SK-N-SH (cell line): ENCODE measurements around the gene C16orf78. TPM values are rescaled to one million over a fixed set of nuclear protein-coding genes. Genes with fewer than 3 reads are reported as not detected.

ENCODE experiments used
- CTCF ChIA-PET: fragments of 300-600, 350-600 bp; formaldehyde crosslinking; extraction: SDS; loops from one replicate; lab custom pipeline; 2021; lab: Yijun Ruan, JAX
- POLR2A ChIA-PET: fragments of 350-600 bp; sonication (Branson Sonifier 250); formaldehyde crosslinking; extraction: SDS; loops from one replicate; lab custom pipeline; 2020; ENCODE audit warnings: antibody characterized with exemption, inconsistent platforms; lab: Yijun Ruan, JAX
- DNase-seq: peaks from one replicate; pipeline ENCODE4 v3.0.0; 2012
- H2AFZ ChIP-seq: fragments of 200-600 bp; sonication (generic); 2 replicates; pipeline ENCODE4 v1.8.1; 2016; ENCODE audit warnings: antibody characterized with exemption, mild to moderate bottlenecking, low read depth
- H3F3A ChIP-seq: fragments of 200-600 bp; sonication (generic); replicated peaks from 2 replicates; pipeline ENCODE3; 2016; ENCODE audit warnings: antibody characterized with exemption, mild to moderate bottlenecking; ENCODE audit not compliant: insufficient read depth
- H3K27ac ChIP-seq, 2 experiments: fragments of 200-500 bp in 1 of 2; fragments of 200-600 bp in 1 of 2; sonication (Bioruptor generic) in 1 of 2; sonication (generic), shearing (Covaris generic) in 1 of 2; 2 replicates each; pipeline versions ENCODE4 v1.5.1 to v1.6.1; 2014 to 2016; ENCODE audit warnings: low read depth in 2 of 2, inconsistent platforms in 1 of 2, low read length in 1 of 2, mild to moderate bottlenecking in 1 of 2, mixed read lengths in 1 of 2
- H3K27me3 ChIP-seq: fragments of 200-600 bp; sonication (generic), shearing (Covaris generic); 2 replicates; pipeline ENCODE4 v1.6.1; 2016; ENCODE audit warnings: mixed run types; ENCODE audit not compliant: insufficient read depth
- H3K36me3 ChIP-seq, 2 experiments: fragments of 200-500 bp in 1 of 2; fragments of 200-600 bp in 1 of 2; sonication (Bioruptor generic) in 1 of 2; sonication (generic) in 1 of 2; replicated peaks in 1 of 2; 2 replicates each; pipeline versions ENCODE3 to v1.5.1; 2014 to 2016; ENCODE audit warnings: low read length in 1 of 2, mild to moderate bottlenecking in 1 of 2; ENCODE audit not compliant: insufficient read depth in 2 of 2, control insufficient read depth in 1 of 2
- H3K4me1 ChIP-seq, 2 experiments: fragments of 200-500 bp in 1 of 2; fragments of 200-600 bp in 1 of 2; sonication (Bioruptor generic) in 1 of 2; sonication (generic), shearing (Covaris generic) in 1 of 2; 2 replicates each; pipeline versions ENCODE4 v1.5.1 to v1.6.1; 2014 to 2016; ENCODE audit warnings: low read depth in 1 of 2, low read length in 1 of 2, mixed run types in 1 of 2; ENCODE audit not compliant: insufficient read depth in 2 of 2, control insufficient read depth in 1 of 2
- H3K4me2 ChIP-seq: fragments of 200-600 bp; sonication (generic), shearing (Covaris generic); 2 replicates; pipeline ENCODE4 v1.6.1; 2017; ENCODE audit warnings: mixed run types
- H3K4me3 ChIP-seq, 2 experiments: fragments of 200-500 bp in 1 of 2; fragments of 200-600 bp in 1 of 2; sonication (Bioruptor generic) in 1 of 2; sonication (generic), shearing (Covaris generic) in 1 of 2; 2 replicates each; pipeline versions ENCODE4 v1.5.1 to v1.8.1; 2014 to 2016; ENCODE audit warnings: low read depth in 2 of 2, inconsistent platforms in 1 of 2, low read length in 1 of 2, mild to moderate bottlenecking in 1 of 2, mixed read lengths in 1 of 2, moderate library complexity in 1 of 2
- H3K79me2 ChIP-seq: fragments of 200-600 bp; sonication (generic); 2 replicates; pipeline ENCODE4 v1.8.1; 2017; ENCODE audit warnings: mild to moderate bottlenecking; ENCODE audit not compliant: insufficient read depth
- H3K9ac ChIP-seq: fragments of 200-600 bp; sonication (generic); 2 replicates; pipeline ENCODE4 v1.6.1; 2017; ENCODE audit warnings: mixed run types
- H3K9me2 ChIP-seq: fragments of 200-600 bp; sonication (generic); 2 replicates; pipeline ENCODE4 v1.6.1; 2017; ENCODE audit warnings: mixed run types
- H3K9me3 ChIP-seq: fragments of 200-600 bp; sonication (generic); 2 replicates; pipeline ENCODE4 v1.6.1; 2017; ENCODE audit warnings: mixed run types, mild to moderate bottlenecking, moderate library complexity
- H4K20me1 ChIP-seq: fragments of 200-600 bp; sonication (generic); 2 replicates; pipeline ENCODE4 v1.6.1; 2017; ENCODE audit warnings: mild to moderate bottlenecking, mixed run types; ENCODE audit not compliant: insufficient read depth
- CHD2 ChIP-seq: fragments of 150-350 bp; IDR thresholded peaks from 2 replicates; pipeline ENCODE4 v1.6.1; 2018; ENCODE audit warnings: low read length; ENCODE audit not compliant: partially characterized antibody
- ELF1 ChIP-seq: IDR thresholded peaks from 2 replicates; pipeline ENCODE4 v1.4.0; 2012
- EP300 ChIP-seq, 2 experiments: IDR thresholded peaks; 2 replicates each; pipeline versions ENCODE4 v1.4.0 to v1.6.1; 2012; ENCODE audit warnings: borderline replicate concordance in 1 of 2, low read depth in 1 of 2, low read length in 1 of 2
- EZH2phosphoT487 ChIP-seq: fragments of 200-600 bp; sonication (generic); IDR thresholded peaks from 2 replicates; pipeline ENCODE4 v1.6.1; 2017; ENCODE audit warnings: low read depth, mixed run types, mild to moderate bottlenecking, antibody characterized with exemption, moderate library complexity, borderline replicate concordance
- FOXM1 ChIP-seq: IDR thresholded peaks from 2 replicates; pipeline ENCODE4 v1.4.0; 2012; ENCODE audit warnings: low read depth, mild to moderate bottlenecking
- GATA2 ChIP-seq: sonication (generic); formaldehyde crosslinking; IDR thresholded peaks from 2 replicates; pipeline ENCODE4 v1.5.0; 2020; ENCODE audit warnings: mild to moderate bottlenecking, missing genetic modification reagents
- IRF3 ChIP-seq: fragments of 150-350 bp; IDR thresholded peaks from 2 replicates; pipeline ENCODE4 v1.6.1; 2016; ENCODE audit warnings: mild to moderate bottlenecking, low read depth, low read length
- JUND ChIP-seq: IDR thresholded peaks from 2 replicates; pipeline ENCODE4 v1.4.0; 2012
- MEF2A ChIP-seq: IDR thresholded peaks from 2 replicates; pipeline ENCODE4 v1.4.0; 2012; ENCODE audit warnings: low read depth, borderline replicate concordance
- NRF1 ChIP-seq: IDR thresholded peaks from 2 replicates; pipeline ENCODE4 v1.6.1; 2012; ENCODE audit warnings: low read depth, mild to moderate bottlenecking, low read length
- RAD21 ChIP-seq: IDR thresholded peaks from 2 replicates; pipeline ENCODE4 v1.6.1; 2012; ENCODE audit warnings: mild to moderate bottlenecking, low read length
- RXRA ChIP-seq: IDR thresholded peaks from 2 replicates; pipeline ENCODE4 v1.4.0; 2012; ENCODE audit warnings: low read depth, mild to moderate bottlenecking, borderline replicate concordance
- SIN3A ChIP-seq: IDR thresholded peaks from 2 replicates; pipeline ENCODE4 v1.6.1; 2012; ENCODE audit warnings: low read depth, mild to moderate bottlenecking, low read length, moderate library complexity, borderline replicate concordance
- TCF12 ChIP-seq: IDR thresholded peaks from 2 replicates; pipeline ENCODE4 v1.4.0; 2012
- ZBTB33 ChIP-seq: IDR thresholded peaks from 2 replicates; pipeline ENCODE4 v1.4.0; 2012; ENCODE audit warnings: low read depth, borderline replicate concordance
- WGBS: methylation state at CpG from one replicate; pipeline ENCODE4 v1.1.6; 2017; ENCODE audit warnings: low lambda C conversion rate; 5-methylcytosine and 5-hydroxymethylcytosine counted together
- polyA plus RNA-seq, 3 experiments: library from polyadenylated mRNA; depleted of rRNA; stranded (reverse); fragments of >200 nt; gene quantifications; 2 replicates each; pipeline ENCODE4 v1.2.3, GENCODE V29; 2012
- TF ChIP-seq, protein P1 (sequence below): fragments of 200-600 bp; sonication (generic); IDR thresholded peaks from 2 replicates; pipeline ENCODE4 v1.6.1; 2017; ENCODE audit warnings: antibody characterized with exemption, mild to moderate bottlenecking, moderate library complexity
- TF ChIP-seq, protein P2 (sequence below): IDR thresholded peaks from 2 replicates; pipeline ENCODE4; 2012

C16orf78 gene
- polyA plus RNA-seq, 1 of the 3 experiments (the other 2 are of a cell fraction) = not detected

DNA sequence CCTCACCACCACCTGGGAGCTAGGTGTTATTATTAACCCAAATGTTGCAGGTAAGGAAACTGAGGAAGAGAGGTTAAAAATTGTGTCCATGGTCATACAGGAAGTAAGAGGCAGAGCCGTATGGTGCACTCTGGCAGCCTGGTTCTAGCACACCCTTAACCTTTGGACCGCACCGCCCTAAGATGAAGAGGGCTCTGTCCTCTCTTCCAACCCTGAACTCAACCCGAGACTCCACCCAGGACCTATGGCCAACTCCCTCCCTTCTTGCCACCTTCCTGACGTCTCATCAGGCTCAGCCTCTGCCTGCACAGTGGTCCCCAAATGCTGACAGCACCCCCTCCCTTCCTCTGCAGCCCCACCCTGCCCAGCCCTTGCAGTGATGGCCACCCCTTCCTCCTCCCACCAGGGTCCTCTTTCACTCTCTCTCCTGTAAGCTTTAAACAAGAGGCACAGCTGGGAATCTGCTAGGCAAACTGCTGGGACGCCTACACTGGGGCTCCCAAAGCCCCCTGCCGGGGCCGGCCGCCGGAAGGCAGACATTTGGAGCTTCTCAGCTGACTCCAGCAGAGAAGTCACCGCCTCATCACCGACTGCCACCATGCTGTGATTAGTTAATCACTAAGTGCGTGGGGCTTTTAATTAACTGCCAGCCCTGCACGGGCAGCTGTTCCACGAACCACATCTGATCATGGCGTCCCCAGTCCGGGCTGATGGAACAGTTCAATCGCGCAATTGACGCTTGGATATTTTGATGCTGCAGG lies 16.7 kb upstream of the C16orf78 start:
- POLR2A ChIA-PET = no interaction called here
- H3K36me3 ChIP-seq = no peaks in the 10 kb centered on the region
- WGBS = 23% methylated on average over 20 of the region's 20 CpGs
- H3K4me1 ChIP-seq = no peaks in the 10 kb centered on the region
- no peak overlapping the region for H3K4me3 ChIP-seq
- no peak overlapping the region for H3K4me2 ChIP-seq
- H4K20me1 ChIP-seq = no peaks in the 10 kb centered on the region
- TF ChIP-seq MEF2A (no peak), FOXM1 (no peak), RXRA (no peak), TCF12 (no peak), EP300 (IDR thresholded peaks at IDR 0.05; ENCODE audit: borderline replicate concordance in 1 of 2, low read depth in 1 of 2, low read length in 1 of 2) (no peak), GATA2 (CRISPR knock-in tag) (no peak), NRF1 (no peak), ELF1 (no peak), EZH2phosphoT487 (no peak), CHD2 (no peak), JUND (no peak), IRF3 (no peak), RAD21 (no peak), ZBTB33 (no peak), SIN3A (no peak)
- TF ChIP-seq, protein P1, sequence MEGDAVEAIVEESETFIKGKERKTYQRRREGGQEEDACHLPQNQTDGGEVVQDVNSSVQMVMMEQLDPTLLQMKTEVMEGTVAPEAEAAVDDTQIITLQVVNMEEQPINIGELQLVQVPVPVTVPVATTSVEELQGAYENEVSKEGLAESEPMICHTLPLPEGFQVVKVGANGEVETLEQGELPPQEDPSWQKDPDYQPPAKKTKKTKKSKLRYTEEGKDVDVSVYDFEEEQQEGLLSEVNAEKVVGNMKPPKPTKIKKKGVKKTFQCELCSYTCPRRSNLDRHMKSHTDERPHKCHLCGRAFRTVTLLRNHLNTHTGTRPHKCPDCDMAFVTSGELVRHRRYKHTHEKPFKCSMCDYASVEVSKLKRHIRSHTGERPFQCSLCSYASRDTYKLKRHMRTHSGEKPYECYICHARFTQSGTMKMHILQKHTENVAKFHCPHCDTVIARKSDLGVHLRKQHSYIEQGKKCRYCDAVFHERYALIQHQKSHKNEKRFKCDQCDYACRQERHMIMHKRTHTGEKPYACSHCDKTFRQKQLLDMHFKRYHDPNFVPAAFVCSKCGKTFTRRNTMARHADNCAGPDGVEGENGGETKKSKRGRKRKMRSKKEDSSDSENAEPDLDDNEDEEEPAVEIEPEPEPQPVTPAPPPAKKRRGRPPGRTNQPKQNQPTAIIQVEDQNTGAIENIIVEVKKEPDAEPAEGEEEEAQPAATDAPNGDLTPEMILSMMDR = no peak
- TF ChIP-seq, protein P2, sequence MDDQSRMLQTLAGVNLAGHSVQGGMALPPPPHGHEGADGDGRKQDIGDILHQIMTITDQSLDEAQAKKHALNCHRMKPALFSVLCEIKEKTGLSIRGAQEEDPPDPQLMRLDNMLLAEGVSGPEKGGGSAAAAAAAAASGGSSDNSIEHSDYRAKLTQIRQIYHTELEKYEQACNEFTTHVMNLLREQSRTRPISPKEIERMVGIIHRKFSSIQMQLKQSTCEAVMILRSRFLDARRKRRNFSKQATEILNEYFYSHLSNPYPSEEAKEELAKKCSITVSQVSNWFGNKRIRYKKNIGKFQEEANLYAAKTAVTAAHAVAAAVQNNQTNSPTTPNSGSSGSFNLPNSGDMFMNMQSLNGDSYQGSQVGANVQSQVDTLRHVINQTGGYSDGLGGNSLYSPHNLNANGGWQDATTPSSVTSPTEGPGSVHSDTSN = no peak
- DNase-seq = no peak
- no peaks in the 10 kb centered on the region for H3K79me2 ChIP-seq
- no peak overlapping the region for H2AFZ ChIP-seq
- H3K27ac ChIP-seq = no peak overlapping the region
- H3K9me3 ChIP-seq = no peaks in the 10 kb centered on the region
- H3K9me2 ChIP-seq = no peaks in the 10 kb centered on the region
- CTCF ChIA-PET = interaction anchor here (1.3 to 2.9 kb wide), 3 partner anchors 8 to 670 kb away, joined by 3 to 15 read pairs (median 5); no protein-coding TSS in a partner anchor
- no peak overlapping the region for H3K9ac ChIP-seq
- no peaks in the 10 kb centered on the region for H3F3A ChIP-seq
- H3K27me3 ChIP-seq = peaks cover 10% of the 10 kb centered on the region; the same call in 1 of the 2 replicates
